Stimulated activated CD4-positive, alpha-beta T cell treated with anti-CD3 and anti-CD28 coated beads, Interleukin-12 subunit alpha, Interleukin-12 subunit beta, amount 100 ng/mL, for 24 hours (primary cell): ENCODE data around the gene CRAMP1.
"Not testable (repeated sequence)": the region's sequence is repeated elsewhere in the genome, so short reads cannot be mapped to it uniquely, and the experiment has no call there.

Experiments
- DNase-seq, 2 experiments: peaks; one replicate each; pipeline ENCODE4 v3.0.0-alpha.2; 2020; ENCODE audit warnings: low read depth in 2 of 2

The CRAMP1 gene

GRCh38 chr16:1709356-1709755 is 97.2 kb downstream of the CRAMP1 start:
- DNase-seq: no peak

- DNase-seq: no peak
Observed at GRCh38 chr16:1710811-1711507, 98.8 kb downstream of the CRAMP1 start.

- no peak for DNase-seq
Observed at GRCh38 chr16:1712791-1713261, 100.7 kb downstream of the CRAMP1 start.

GRCh38 chr16:1713331-1713730 is 101.2 kb downstream of the CRAMP1 start:
- DNase-seq: no peak

DNA sequence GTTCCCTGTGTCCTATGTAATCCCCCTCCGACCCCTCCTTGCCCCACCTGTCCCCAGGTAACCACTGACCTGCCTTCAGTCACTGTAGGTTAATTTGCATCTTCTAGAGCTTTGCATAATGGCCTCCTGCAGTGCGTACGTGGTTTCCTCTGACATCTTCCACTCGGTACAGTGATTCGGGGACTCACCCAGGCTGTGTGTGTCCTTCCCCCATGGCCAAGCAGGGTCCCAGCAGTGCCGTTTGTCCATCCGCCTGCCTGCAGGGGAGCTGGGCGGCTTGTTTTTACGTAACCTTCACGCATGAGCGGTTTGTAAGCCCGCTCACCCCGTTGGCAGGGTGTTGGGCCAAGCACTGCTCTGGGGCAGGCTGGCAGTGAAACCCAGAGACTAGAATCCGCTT is 101.8 kb downstream of the CRAMP1 start:
- DNase-seq: no peak

DNA sequence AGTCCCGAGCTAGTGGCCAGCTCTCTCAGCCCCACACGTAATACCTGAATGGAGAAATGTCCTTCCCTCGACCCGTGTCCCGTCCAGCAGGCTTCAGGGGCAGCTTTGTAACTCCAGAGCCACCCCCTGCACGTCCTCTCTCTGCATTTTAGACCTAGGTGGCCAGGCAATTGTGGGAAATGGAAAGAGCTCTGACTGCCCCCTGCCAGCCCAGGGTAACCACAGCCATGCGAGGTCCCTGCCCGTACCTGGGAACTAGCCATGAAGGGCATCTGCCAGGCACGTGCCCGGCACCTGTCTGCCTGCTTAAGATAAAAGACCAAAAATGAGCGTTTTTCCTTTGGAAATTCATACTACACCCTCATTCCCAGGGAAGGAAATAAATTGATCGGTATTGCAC is 103.1 kb downstream of the CRAMP1 start:
- no peak for DNase-seq

DNA sequence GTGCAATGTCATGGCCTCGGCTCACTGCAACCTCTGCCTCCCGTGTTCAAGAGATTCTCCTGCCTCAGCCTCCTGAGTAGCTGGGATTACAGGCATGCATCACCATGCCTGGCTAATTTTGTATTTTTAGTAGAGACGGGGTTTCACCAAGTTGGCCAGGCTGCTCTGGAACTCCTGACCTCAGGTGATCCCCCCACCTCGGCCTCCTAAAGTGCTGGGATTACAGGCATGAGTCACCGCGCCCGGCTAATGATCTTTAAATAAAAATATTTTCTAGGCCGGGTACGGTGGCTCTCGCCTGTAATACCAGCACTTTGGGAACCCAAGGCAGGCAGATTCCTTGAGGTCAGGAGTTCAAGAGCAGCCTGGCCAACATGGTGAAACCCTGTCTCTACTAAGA is 106.1 kb downstream of the CRAMP1 start:
- not testable (repeated sequence) for DNase-seq

- not testable (repeated sequence) for DNase-seq
Observed at GRCh38 chr16:1719559-1720229, 107.5 kb downstream of the CRAMP1 start.

GRCh38 chr16:1721372-1721771 is 109.2 kb downstream of the CRAMP1 start:
- no peak for DNase-seq

- peak in 1 of 2 experiments; percentile 28 for DNase-seq
Observed at GRCh38 chr16:1723450-1724147, 111.4 kb downstream of the CRAMP1 start.

DNA sequence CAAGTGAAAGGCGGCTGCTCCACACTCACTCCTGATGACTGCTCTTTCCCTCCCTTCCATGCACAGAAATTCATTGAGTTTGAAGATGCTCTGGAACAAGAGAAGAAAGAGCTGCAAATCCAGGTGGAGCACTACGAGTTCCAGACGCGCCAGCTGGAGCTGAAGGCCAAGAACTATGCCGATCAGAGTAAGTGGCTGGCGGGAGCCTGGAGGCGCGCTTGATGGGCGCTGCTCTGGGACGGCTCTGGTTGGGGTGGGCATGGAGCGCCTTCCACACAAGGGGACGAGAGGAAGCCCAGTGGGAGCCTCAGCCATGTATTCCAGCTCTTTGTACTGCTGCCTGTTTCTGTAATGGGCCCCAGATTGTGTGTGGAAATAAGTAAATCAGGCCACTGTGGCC is 112.3 kb downstream of the CRAMP1 start:
- DNase-seq: no peak

DNA sequence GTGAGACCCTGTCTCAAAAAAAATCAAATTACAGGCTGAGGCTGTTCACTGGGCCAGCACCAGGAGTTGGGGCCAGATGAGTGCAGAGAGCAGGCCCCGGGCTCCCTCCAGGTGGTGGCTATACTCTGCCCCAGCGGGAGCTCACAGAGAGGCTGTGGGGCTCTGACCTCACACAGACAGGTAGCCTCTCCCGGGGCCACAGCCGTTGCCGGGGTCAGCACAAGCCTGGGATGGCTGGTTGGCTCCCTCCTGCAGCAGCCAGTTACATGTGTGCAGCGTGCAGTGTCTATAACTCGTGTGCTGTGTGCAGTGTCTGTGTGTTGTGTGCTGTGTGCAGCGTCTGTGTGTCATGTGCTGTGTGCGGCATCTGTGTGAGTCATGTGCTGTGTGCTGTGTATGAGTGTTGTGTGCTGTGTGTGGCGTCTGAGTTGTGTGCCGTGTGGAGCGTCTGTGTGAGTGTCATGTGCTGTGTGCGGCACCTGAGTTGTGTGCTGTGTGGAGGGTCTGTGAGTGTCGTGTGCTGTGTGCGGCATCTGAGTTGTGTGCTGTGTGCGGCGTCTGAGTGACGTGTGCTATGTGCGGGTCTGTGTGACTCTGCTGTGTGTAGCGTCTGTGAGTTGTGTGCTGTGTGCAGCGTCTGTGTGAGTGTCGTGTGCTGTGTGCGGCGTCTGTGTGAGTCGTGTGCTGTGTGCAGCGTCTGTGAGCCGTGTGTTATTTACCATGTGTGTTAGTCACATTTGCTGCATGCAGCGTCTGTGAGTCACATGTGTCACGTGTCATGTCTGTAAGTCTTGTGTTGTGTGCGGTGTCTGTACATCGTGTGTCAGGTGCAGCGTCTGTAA is 114.7 kb downstream of the CRAMP1 start:
- no peak for DNase-seq
